ENCODE data around the gene LMBR1. TPM values are rescaled to one million over a fixed set of nuclear protein-coding genes. Genes with fewer than 3 reads are reported as not detected.

LMBR1 gene
- total and polyA plus RNA-seq, 2 of the 13 experiments (the other 11 are each of a cell fraction or from before 2014, with no cell fraction given) = 20.9 to 39.6 TPM

DNA sequence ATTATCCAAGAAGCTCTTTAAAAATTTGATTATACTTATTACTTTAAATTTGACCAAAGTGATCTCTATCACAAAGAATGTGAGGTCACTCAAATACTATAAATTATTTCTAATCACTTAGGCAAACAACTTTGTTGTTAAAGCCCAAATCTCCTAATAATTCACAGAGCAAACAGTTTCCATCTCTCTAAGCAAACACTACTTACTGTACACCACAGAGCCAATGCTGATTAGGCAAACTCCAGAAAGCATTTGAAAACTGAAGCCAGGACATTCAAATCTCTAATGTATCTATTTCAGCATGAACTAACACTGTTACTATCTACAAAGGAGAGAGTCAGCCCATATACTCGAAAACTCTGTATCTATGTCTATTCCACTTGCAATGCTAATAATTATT is 145.3 kb downstream of the LMBR1 start (continued):
- TF ChIP-seq RARA (CRISPR knock-in tag; IDR thresholded peaks at IDR 0.05) (peak; percentile 41; the same call in 1 of the 2 replicates), MTF2 (CRISPR knock-in tag; IDR thresholded peaks at IDR 0.05; ENCODE audit: borderline replicate concordance) (no peak), ZNF644 (CRISPR knock-in tag; IDR thresholded peaks at IDR 0.05; ENCODE audit: low read depth) (no peak), ZNF83 (CRISPR knock-in tag; IDR thresholded peaks at IDR 0.05; ENCODE audit: borderline replicate concordance) (no peak), ZNF616 (CRISPR knock-in tag; IDR thresholded peaks at IDR 0.05; ENCODE audit: low read depth) (no peak), BCL6 (CRISPR knock-in tag; IDR thresholded peaks at IDR 0.05) (peak; percentile 68), CENPT (CRISPR knock-in tag; IDR thresholded peaks at IDR 0.05; ENCODE audit: low read depth) (no peak), FOXJ3 (CRISPR knock-in tag; IDR thresholded peaks at IDR 0.05; ENCODE audit: borderline replicate concordance) (peak; percentile 59; the same call in 1 of the 2 replicates), MAFK (conservative IDR thresholded peaks at IDR 0.05 in 1 of 2, IDR thresholded peaks at IDR 0.05 in 1 of 2; ENCODE audit: low read length in 2 of 2) (peak; percentile 53 to 71), ZNF235 (CRISPR knock-in tag; IDR thresholded peaks at IDR 0.05; ENCODE audit: borderline replicate concordance) (no peak), POGZ (CRISPR knock-in tag; IDR thresholded peaks at IDR 0.05) (no peak), RAD51 (IDR thresholded peaks at IDR 0.05; ENCODE audit: borderline replicate concordance) (no peak), BRCA1 (CRISPR knock-in tag; IDR thresholded peaks at IDR 0.05) (no peak), SOX5 (CRISPR knock-in tag; IDR thresholded peaks at IDR 0.05; ENCODE audit: borderline replicate concordance) (peak; percentile 36; the same call in 1 of the 2 replicates), ZSCAN30 (CRISPR knock-in tag; IDR thresholded peaks at IDR 0.05) (no peak)
- TF ChIP-seq, protein P1, sequence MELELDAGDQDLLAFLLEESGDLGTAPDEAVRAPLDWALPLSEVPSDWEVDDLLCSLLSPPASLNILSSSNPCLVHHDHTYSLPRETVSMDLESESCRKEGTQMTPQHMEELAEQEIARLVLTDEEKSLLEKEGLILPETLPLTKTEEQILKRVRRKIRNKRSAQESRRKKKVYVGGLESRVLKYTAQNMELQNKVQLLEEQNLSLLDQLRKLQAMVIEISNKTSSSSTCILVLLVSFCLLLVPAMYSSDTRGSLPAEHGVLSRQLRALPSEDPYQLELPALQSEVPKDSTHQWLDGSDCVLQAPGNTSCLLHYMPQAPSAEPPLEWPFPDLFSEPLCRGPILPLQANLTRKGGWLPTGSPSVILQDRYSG (CRISPR knock-in tag; IDR thresholded peaks at IDR 0.05) = no peak
- TF ChIP-seq, protein P2, sequence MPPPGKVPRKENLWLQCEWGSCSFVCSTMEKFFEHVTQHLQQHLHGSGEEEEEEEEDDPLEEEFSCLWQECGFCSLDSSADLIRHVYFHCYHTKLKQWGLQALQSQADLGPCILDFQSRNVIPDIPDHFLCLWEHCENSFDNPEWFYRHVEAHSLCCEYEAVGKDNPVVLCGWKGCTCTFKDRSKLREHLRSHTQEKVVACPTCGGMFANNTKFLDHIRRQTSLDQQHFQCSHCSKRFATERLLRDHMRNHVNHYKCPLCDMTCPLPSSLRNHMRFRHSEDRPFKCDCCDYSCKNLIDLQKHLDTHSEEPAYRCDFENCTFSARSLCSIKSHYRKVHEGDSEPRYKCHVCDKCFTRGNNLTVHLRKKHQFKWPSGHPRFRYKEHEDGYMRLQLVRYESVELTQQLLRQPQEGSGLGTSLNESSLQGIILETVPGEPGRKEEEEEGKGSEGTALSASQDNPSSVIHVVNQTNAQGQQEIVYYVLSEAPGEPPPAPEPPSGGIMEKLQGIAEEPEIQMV (CRISPR knock-in tag; IDR thresholded peaks at IDR 0.05; ENCODE audit: low read depth) = no peak
- TF ChIP-seq, protein P3, sequence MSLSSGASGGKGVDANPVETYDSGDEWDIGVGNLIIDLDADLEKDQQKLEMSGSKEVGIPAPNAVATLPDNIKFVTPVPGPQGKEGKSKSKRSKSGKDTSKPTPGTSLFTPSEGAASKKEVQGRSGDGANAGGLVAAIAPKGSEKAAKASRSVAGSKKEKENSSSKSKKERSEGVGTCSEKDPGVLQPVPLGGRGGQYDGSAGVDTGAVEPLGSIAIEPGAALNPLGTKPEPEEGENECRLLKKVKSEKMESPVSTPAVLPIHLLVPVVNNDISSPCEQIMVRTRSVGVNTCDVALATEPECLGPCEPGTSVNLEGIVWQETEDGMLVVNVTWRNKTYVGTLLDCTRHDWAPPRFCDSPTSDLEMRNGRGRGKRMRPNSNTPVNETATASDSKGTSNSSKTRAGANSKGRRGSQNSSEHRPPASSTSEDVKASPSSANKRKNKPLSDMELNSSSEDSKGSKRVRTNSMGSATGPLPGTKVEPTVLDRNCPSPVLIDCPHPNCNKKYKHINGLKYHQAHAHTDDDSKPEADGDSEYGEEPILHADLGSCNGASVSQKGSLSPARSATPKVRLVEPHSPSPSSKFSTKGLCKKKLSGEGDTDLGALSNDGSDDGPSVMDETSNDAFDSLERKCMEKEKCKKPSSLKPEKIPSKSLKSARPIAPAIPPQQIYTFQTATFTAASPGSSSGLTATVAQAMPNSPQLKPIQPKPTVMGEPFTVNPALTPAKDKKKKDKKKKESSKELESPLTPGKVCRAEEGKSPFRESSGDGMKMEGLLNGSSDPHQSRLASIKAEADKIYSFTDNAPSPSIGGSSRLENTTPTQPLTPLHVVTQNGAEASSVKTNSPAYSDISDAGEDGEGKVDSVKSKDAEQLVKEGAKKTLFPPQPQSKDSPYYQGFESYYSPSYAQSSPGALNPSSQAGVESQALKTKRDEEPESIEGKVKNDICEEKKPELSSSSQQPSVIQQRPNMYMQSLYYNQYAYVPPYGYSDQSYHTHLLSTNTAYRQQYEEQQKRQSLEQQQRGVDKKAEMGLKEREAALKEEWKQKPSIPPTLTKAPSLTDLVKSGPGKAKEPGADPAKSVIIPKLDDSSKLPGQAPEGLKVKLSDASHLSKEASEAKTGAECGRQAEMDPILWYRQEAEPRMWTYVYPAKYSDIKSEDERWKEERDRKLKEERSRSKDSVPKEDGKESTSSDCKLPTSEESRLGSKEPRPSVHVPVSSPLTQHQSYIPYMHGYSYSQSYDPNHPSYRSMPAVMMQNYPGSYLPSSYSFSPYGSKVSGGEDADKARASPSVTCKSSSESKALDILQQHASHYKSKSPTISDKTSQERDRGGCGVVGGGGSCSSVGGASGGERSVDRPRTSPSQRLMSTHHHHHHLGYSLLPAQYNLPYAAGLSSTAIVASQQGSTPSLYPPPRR (CRISPR knock-in tag; IDR thresholded peaks at IDR 0.05; ENCODE audit: borderline replicate concordance) = peak; percentile 89
- TF ChIP-seq, protein P4, sequence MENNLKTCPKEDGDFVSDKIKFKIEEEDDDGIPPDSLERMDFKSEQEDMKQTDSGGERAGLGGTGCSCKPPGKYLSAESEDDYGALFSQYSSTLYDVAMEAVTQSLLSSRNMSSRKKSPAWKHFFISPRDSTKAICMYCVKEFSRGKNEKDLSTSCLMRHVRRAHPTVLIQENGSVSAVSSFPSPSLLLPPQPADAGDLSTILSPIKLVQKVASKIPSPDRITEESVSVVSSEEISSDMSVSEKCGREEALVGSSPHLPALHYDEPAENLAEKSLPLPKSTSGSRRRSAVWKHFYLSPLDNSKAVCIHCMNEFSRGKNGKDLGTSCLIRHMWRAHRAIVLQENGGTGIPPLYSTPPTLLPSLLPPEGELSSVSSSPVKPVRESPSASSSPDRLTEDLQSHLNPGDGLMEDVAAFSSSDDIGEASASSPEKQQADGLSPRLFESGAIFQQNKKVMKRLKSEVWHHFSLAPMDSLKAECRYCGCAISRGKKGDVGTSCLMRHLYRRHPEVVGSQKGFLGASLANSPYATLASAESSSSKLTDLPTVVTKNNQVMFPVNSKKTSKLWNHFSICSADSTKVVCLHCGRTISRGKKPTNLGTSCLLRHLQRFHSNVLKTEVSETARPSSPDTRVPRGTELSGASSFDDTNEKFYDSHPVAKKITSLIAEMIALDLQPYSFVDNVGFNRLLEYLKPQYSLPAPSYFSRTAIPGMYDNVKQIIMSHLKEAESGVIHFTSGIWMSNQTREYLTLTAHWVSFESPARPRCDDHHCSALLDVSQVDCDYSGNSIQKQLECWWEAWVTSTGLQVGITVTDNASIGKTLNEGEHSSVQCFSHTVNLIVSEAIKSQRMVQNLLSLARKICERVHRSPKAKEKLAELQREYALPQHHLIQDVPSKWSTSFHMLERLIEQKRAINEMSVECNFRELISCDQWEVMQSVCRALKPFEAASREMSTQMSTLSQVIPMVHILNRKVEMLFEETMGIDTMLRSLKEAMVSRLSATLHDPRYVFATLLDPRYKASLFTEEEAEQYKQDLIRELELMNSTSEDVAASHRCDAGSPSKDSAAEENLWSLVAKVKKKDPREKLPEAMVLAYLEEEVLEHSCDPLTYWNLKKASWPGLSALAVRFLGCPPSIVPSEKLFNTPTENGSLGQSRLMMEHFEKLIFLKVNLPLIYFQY (CRISPR knock-in tag; IDR thresholded peaks at IDR 0.05; ENCODE audit: borderline replicate concordance) = no peak

All from HepG2 (cell line).